22Rv1 (cell line): ENCODE data around the gene ALKBH1.

ENCODE experiments used
- ZFX ChIP-seq: fragments of 450-650 bp; IDR thresholded peaks from 2 replicates; pipeline ENCODE4 v1.6.1; 2017; ENCODE audit warnings: antibody characterized with exemption, borderline replicate concordance
- TF ChIP-seq, protein P1 (sequence below): fragments of 450-650 bp; IDR thresholded peaks from 2 replicates; pipeline ENCODE4 v1.5.1; 2017; ENCODE audit warnings: mild to moderate bottlenecking

DNA sequence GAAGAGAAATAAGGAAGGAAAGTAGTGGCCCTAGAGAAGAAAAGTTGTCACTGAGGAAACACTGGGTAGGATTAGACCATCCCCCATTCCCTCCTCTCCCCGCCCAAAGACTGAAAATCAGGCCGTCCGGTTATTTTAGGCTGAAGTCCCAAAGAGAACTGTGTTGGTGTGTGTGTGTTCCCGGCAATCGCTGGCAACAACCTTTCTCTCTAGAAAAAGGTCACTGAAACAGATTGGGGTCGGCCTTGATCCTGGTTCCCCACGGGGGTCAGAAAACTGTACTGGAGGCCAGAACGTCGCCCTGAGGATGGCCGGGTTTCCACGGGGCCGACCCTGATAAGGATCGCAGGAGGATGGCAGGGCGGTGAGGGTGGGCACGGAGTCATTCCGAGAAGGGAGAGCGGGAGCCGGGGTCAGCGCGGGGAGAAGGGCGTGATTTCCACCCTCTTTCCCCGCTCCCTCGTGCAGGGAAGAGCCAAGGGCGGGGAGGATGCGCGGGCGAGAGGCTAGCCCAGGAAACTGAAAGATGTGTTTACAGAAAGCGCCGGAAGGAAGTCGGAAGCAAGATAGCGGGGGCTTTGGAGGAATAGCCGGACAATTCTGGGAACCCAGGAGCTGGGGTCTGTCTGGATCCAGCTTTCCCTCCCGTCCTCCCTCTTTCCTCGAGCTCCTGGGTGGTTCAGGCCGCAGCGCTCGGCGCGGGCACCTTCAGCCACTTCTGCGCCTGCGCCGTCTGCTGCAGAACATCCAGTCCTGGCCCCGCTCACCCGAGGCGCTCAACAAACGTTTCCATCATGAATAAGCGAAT, 66.1 kb downstream of the ALKBH1 start:
- TF ChIP-seq, protein P1, sequence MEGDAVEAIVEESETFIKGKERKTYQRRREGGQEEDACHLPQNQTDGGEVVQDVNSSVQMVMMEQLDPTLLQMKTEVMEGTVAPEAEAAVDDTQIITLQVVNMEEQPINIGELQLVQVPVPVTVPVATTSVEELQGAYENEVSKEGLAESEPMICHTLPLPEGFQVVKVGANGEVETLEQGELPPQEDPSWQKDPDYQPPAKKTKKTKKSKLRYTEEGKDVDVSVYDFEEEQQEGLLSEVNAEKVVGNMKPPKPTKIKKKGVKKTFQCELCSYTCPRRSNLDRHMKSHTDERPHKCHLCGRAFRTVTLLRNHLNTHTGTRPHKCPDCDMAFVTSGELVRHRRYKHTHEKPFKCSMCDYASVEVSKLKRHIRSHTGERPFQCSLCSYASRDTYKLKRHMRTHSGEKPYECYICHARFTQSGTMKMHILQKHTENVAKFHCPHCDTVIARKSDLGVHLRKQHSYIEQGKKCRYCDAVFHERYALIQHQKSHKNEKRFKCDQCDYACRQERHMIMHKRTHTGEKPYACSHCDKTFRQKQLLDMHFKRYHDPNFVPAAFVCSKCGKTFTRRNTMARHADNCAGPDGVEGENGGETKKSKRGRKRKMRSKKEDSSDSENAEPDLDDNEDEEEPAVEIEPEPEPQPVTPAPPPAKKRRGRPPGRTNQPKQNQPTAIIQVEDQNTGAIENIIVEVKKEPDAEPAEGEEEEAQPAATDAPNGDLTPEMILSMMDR, result no peak
- TF ChIP-seq ZFX, result no peak
